Activated B cell treated with CpG ODN at 0.5 μM for 24 hours (primary cell): Measurements from ENCODE around the gene STK17B. TPM values are rescaled to one million over a fixed set of nuclear protein-coding genes. Genes with fewer than 3 reads are reported as not detected.

ENCODE experiments used
- ATAC-seq: fragments of 200-7000 bp; cut with Tn5 transposase; one replicate; pipeline ENCODE4 v1.10.0; 2021; ENCODE audit warnings: low read depth, mild to moderate bottlenecking, moderate library complexity
- CTCF ChIA-PET: fragments of 350-600 bp; sonication (Branson Sonifier 250); formaldehyde crosslinking; loops from one replicate; lab custom pipeline; 2021; ENCODE audit warnings: antibody characterized with exemption; lab: Charles Lee
- POLR2A ChIA-PET: fragments of 350-600 bp; sonication (Branson Sonifier 250); formaldehyde crosslinking; loops from one replicate; lab custom pipeline; 2021; ENCODE audit warnings: antibody characterized with exemption; lab: Charles Lee
- DNase-seq: peaks from one replicate; pipeline ENCODE4 v3.0.0; 2022
- H3K27ac Mint-ChIP-seq: one replicate; pipeline ENCODE4 v1.8.0; 2020; ENCODE audit warnings: mixed read lengths
- H3K27me3 Mint-ChIP-seq: one replicate; pipeline ENCODE4 v1.8.0; 2021; ENCODE audit warnings: mixed read lengths
- H3K36me3 Mint-ChIP-seq: one replicate; pipeline ENCODE4 v1.8.0; 2021; ENCODE audit warnings: low read depth, mixed read lengths
- H3K4me1 Mint-ChIP-seq: one replicate; pipeline ENCODE4 v1.8.0; 2021; ENCODE audit warnings: mixed read lengths
- H3K4me3 Mint-ChIP-seq: one replicate; pipeline ENCODE4 v1.8.0; 2020; ENCODE audit warnings: mild to moderate bottlenecking, mixed read lengths
- H3K9me3 Mint-ChIP-seq: one replicate; pipeline ENCODE4 v1.8.0; 2020; ENCODE audit warnings: mixed read lengths
- CTCF ChIP-seq: fragments of 200-600 bp; IDR thresholded peaks from one replicate; pipeline ENCODE4 v1.8.0; 2022; ENCODE audit warnings: antibody characterized with exemption, mild to moderate bottlenecking
- intact Hi-C: fragments of 100-400 bp; cut with micrococcal nuclease; formaldehyde crosslinking; loops from one replicate; pipeline ENCODE4 v1.15.1; 2024
- total RNA-seq: library from RNA; stranded (reverse); gene quantifications from 2 replicates; pipeline ENCODE4 v1.2.3, GENCODE V29; 2022

Gene STK17B
- total RNA-seq, 1 donor from 2014 or later: 226 TPM

DNA sequence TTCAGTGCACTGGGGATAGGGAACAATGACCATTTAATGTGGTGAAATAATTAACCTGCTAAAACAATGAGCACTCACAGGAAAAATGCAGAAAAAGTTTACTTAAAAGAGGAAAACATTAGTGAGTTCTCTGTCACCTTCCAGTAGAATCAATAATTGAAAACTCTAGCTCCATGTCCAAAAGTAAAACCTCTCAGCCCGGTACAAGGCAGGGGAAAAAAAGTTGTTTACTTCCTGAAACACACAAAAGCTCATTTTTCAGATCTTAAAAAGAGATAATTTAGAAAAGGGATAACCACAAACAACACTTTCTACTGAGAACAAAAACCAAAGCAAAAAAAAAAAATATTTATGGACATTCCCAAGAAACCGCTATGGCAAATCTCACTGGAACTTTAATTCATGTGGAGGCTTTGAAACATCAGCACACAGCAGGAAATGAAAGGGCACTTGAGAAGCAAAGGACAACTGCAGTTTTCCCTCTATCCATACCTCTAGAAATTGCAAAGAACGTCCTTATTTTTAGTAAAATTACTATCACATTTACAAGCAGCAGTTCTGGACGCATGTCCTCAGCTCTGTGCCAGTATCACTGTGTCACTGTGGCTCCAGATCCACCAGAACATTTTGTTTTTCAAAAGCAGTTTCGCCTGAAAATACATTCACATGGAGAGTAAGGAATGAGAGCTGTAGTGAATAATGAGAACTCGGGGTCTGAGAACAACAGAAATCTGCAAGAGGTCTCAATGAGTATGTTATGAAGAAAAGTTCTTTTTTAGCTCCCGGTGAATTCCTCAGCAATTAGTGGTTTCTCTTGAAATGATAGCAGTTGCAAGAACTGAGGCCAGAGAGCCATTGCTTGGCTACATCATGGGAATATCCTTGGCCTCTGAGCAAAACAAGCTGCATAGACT is 58.1 kb downstream of the STK17B start:
- ChIA-PET POLR2A (interaction anchor here (0.5 kb wide), 1 partner anchor 16 kb away, joined by 3 read pairs; no protein-coding TSS in a partner anchor), CTCF (interaction anchor here (1.2 kb wide), 1 partner anchor 163 kb away, joined by 3 read pairs; no protein-coding TSS in a partner anchor)
- H3K36me3 Mint-ChIP-seq: no peaks in the 10 kb centered on the region
- DNase-seq (no peak), ATAC-seq (no peak)
- H3K27ac Mint-ChIP-seq: no peak overlapping the region
- H3K4me1 Mint-ChIP-seq: peaks cover 22% of the 10 kb centered on the region
- no peaks in the 10 kb centered on the region for H3K9me3 Mint-ChIP-seq
- TF ChIP-seq CTCF: no peak
- H3K27me3 Mint-ChIP-seq: no peaks in the 10 kb centered on the region
- intact Hi-C loops: loop anchor here (5.0 kb wide), 1 partner anchor 1611 kb away; no protein-coding TSS in a partner anchor
- H3K4me3 Mint-ChIP-seq: no peak overlapping the region

DNA sequence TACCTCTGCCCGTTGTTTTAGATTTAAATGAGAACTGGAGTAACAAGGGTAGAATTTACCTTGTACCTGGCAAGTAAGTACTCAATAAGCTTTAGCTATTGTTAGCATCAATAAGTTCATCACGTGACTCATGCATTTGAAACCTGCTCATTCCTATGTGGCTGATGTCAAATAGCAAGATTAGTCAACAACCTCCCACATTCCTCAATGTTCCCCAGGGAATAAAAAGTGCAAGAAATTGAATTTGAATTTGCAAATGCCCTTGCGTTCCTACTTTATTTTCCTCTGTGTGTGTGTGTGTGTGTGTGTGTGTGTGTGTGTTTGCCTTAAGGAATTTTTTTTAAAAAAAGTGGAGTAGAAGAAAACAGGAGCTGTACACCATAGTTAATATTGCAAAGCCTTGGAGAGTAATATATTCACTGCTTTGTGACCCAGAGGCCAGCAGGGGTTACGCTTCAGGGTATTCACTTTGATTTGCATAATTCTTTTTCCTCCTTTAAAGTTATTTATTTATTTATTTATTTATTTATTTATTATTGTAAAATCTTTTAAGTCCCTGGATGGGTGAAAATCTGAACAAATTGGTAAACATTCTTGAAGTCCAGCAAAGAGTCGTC is 58.9 kb downstream of the STK17B start:
- no peaks in the 10 kb centered on the region for H3K36me3 Mint-ChIP-seq
- no peak for ATAC-seq
- intact Hi-C loops: loop anchor here (5.0 kb wide), 1 partner anchor 1610 kb away; no protein-coding TSS in a partner anchor
- H3K27ac Mint-ChIP-seq: no peak overlapping the region
- no peak for DNase-seq
- CTCF ChIA-PET: no interaction called here
- H3K27me3 Mint-ChIP-seq: no peaks in the 10 kb centered on the region
- POLR2A ChIA-PET: interaction anchor here (0.5 kb wide), 1 partner anchor 17 kb away, joined by 3 read pairs; no protein-coding TSS in a partner anchor
- no peak for TF ChIP-seq CTCF
- no peak overlapping the region for H3K4me3 Mint-ChIP-seq
- peaks cover 28% of the 10 kb centered on the region for H3K4me1 Mint-ChIP-seq
- no peaks in the 10 kb centered on the region for H3K9me3 Mint-ChIP-seq

GRCh38 chr2:196108604-196109003 is 62.8 kb downstream of the STK17B start:
- ChIA-PET POLR2A (interaction anchor here (1.0 kb wide), 1 partner anchor 35 kb away, joined by 3 read pairs; no protein-coding TSS in a partner anchor), CTCF (interaction anchor here (1.2 kb wide), 2 partner anchors 29 to 31 kb away, joined by 3 to 4 read pairs; no protein-coding TSS in a partner anchor)
- Mint-ChIP-seq H3K4me3 (no peak overlapping the region), H3K9me3 (no peaks in the 10 kb centered on the region), H3K27me3 (no peaks in the 10 kb centered on the region), H3K27ac (peak overlapping the region; percentile 6), H3K4me1 (peaks cover 55% of the 10 kb centered on the region), H3K36me3 (no peaks in the 10 kb centered on the region)
- ATAC-seq (no peak), DNase-seq (no peak)
- intact Hi-C loops: no loop called here
- TF ChIP-seq CTCF: no peak

DNA sequence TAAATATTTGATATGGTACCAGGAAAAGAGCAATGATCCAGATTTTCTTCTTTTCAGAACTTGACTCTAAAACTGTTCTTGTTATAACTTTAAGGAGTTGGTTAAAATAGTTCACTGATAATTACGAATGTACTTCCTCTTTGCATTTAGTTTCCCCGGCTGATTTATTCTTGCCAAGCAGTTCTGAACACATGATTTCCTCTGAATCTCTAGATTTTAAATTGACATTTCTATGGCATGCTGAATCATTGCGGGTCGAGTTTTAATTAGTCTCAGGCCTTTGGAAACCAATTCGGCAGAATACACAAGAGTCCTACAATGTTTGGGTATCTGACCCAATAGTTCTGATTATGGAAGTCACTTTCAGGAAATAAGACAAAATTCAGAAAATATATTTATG is 65.4 kb downstream of the STK17B start:
- intact Hi-C loops: no loop called here
- Mint-ChIP-seq H3K27ac (peak overlapping the region; percentile 65), H3K4me3 (peak overlapping the region; percentile 53), H3K4me1 (peaks cover 66% of the 10 kb centered on the region), H3K27me3 (no peaks in the 10 kb centered on the region), H3K36me3 (no peaks in the 10 kb centered on the region), H3K9me3 (no peaks in the 10 kb centered on the region)
- TF ChIP-seq CTCF: no peak
- ATAC-seq (no peak), DNase-seq (no peak)
- ChIA-PET POLR2A (no interaction called here), CTCF (no interaction called here)

GRCh38 chr2:196104066-196104465 is 67.3 kb downstream of the STK17B start:
- Mint-ChIP-seq H3K36me3 (no peaks in the 10 kb centered on the region), H3K4me3 (no peak overlapping the region), H3K9me3 (no peaks in the 10 kb centered on the region), H3K27me3 (no peaks in the 10 kb centered on the region), H3K4me1 (peaks cover 77% of the 10 kb centered on the region), H3K27ac (peak overlapping the region; percentile 33)
- ChIA-PET POLR2A (no interaction called here), CTCF (interaction anchor here (1.0 kb wide), 1 partner anchor 116 kb away, joined by 3 read pairs; no protein-coding TSS in a partner anchor)
- intact Hi-C loops: no loop called here
- TF ChIP-seq CTCF: no peak
- DNase-seq: no peak
- no peak for ATAC-seq
